GM13977 (cell line): ENCODE results near the gene ANKRD44.

Source experiments
- DNase-seq: peaks from one replicate; pipeline ENCODE4 v3.0.0; 2012; ENCODE audit warnings: low spot score
- in situ Hi-C: fragments of 300-500 bp; cut with MboI; formaldehyde crosslinking; loops from one replicate; pipeline ENCODE4 v1.12.0; 2022; ENCODE audit warnings: low sequenced_read_pairs, low pct_unique_long_range_greater_than_20kb, mixed read lengths, inconsistent platforms; ENCODE audit not compliant: unreplicated experiment
- TF ChIP-seq, protein P1 (sequence below): IDR thresholded peaks from 2 replicates; pipeline ENCODE4 v1.5.1; 2012; ENCODE audit warnings: mild to moderate bottlenecking, control low read depth; ENCODE audit not compliant: insufficient read depth; ENCODE audit errors: extremely low read depth, missing control alignments

Gene ANKRD44

DNA sequence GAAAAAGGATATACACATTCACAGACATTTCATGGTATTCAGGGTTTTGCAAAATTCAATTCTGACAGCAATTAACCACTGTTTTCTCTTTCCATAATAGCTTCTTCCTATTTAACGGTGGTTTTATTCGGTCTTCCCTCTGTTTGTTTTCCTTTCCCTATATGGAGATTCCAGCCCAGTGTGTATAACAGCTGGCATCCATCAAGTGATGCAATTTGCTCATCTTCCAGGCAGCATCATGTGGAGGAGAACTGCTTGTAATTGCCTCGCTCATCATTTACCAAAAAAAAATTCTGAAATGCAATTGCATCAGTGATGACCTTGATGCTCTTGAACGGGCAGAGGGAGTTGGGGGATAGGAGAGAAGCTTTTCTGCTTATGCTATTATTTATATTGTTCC is 218.1 kb downstream of the ANKRD44 start:
- in situ Hi-C loops = no loop called here
- DNase-seq = no peak
- TF ChIP-seq, protein P1, sequence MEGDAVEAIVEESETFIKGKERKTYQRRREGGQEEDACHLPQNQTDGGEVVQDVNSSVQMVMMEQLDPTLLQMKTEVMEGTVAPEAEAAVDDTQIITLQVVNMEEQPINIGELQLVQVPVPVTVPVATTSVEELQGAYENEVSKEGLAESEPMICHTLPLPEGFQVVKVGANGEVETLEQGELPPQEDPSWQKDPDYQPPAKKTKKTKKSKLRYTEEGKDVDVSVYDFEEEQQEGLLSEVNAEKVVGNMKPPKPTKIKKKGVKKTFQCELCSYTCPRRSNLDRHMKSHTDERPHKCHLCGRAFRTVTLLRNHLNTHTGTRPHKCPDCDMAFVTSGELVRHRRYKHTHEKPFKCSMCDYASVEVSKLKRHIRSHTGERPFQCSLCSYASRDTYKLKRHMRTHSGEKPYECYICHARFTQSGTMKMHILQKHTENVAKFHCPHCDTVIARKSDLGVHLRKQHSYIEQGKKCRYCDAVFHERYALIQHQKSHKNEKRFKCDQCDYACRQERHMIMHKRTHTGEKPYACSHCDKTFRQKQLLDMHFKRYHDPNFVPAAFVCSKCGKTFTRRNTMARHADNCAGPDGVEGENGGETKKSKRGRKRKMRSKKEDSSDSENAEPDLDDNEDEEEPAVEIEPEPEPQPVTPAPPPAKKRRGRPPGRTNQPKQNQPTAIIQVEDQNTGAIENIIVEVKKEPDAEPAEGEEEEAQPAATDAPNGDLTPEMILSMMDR = no peak

DNA sequence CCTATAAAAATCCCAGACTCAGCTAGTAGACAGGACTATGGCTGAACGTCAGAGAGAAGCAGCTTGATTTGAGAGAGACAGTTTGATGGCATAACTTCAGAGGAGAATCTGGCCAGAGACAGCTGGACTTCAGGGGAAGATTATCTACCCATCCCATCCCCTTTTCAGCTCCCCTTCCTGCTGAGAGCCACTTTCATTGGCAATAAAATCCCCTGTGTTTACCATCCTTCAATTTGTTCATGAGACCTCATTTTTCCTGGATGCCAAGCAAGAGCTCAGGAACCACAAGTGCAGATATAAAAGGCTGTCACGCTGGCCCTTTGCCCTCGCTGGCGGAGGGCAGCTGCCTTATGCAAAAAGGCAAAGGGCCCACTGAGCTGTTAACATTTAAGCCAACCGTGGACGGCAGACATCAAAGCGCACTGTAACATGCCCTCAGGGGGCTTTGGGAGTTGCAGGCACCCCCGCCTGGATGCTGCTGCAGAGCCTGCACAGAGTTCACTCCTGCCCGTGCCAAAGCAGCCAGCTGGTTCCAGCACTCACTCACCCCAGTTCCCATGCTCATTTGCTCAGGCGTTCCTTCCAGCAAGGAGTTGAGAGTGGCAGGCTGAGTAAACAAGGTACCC is 219.7 kb downstream of the ANKRD44 start:
- in situ Hi-C loops = no loop called here
- DNase-seq = no peak
- TF ChIP-seq, protein P1 = no peak

DNA sequence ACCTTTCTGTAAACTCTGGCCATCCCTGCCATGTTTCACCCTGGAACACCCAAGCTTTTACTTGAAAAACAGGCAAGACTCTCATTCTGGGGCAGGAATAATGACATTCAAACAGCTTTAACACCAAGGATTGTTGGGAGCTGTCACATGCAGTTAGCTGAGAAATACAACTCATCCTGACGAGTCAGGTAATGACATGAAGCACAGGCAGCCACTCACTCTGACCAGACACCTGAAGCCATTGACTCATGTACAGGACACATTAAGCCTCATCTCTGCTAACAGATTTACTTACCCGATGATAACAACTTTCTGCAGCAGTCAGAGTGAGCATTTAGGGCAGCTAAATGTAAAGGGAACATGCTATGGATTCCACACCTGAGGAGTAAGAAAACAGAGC is 220.9 kb downstream of the ANKRD44 start:
- TF ChIP-seq, protein P1 = no peak
- in situ Hi-C loops = no loop called here
- DNase-seq = no peak

DNA sequence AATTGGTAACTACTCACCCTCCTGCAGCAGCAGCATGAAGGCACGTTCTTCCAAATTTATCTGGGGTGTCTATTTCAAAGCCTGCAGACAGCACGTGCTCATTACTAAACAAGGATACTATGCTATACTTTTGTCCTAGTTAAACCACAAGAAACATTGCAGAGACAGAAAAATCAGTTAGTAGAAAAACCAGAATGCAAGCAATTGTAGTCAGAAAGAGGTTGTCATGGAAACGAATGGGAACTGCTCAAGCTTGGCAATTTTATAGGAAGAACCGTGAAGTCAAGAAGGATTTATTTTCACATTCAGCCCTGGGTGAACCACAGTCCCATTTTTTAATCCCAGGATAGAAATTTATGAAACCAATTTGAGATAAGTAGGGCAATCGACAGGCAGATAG is 221.9 kb downstream of the ANKRD44 start:
- in situ Hi-C loops = no loop called here
- no peak for DNase-seq

DNA sequence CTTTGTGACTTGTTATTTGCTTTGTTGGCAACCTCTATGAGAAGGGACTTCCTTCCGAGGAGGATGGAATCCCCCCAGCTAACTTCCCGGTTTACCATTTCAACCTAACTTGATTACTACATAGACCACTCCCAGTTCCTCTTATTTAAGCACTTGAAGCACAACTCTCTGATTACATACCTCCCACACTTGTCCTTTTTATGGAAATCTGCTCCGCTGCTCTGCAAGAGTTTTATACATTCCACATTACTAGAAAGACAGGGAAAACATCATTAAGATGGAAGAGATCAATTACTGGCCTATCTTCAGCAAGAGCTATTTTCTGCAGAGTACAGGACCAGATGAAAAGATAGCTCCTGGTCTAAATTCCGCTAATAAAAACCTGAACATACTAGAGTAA is 224.1 kb downstream of the ANKRD44 start:
- peak; percentile 12 for DNase-seq
- TF ChIP-seq, protein P1 = no peak
- in situ Hi-C loops = no loop called here

More for the DNA sequence above, 221.9 kb downstream of the ANKRD44 start:
- TF ChIP-seq, protein P1 = no peak

DNA sequence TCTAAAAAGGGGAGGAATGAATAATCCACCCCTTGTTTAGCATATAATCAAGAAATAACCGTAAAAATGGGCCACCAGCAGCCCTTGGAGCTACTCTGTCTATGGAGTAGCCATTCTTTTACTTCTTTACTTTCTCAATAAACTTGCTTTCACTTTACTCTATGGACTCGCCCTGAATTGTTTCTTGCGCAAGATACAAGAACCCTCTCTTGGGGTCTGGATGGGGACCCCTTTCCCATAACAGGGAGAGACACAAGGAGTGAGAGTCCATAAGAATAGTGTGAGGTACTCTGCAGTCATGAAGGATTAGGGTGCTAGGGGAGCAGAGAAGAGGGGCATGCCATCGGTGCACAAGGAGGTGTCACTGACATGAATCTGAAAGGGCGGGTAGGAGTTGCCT is 224.9 kb downstream of the ANKRD44 start:
- in situ Hi-C loops = no loop called here
- TF ChIP-seq, protein P1 = no peak
- no peak for DNase-seq

DNA sequence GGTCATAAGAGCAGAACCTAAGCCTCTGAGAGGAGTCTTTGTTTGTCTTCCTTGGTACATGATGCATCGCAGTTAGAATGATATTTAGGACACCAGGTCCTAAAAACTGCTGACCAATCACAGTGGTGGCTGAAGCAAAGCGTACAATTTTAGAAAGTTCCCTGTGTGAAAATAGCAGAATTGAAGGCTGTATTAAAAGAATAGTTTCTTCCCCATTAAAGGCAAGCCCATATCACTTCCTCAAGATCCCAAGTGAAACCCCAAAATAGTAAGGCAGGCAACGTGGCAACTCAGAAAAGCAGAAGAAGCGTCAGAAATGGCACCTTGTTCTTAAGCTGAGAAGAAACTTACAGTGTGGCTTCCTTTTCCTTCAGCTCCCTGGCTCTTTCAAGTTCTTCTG is 229.3 kb downstream of the ANKRD44 start:
- no peak for DNase-seq
- TF ChIP-seq, protein P1 = no peak
- in situ Hi-C loops = no loop called here
